ENCODE measurements around the gene SARS2.
A peak's percentile ranks its signal among the peaks of the same experiment; 100 is the strongest.

SARS2 gene

DNA sequence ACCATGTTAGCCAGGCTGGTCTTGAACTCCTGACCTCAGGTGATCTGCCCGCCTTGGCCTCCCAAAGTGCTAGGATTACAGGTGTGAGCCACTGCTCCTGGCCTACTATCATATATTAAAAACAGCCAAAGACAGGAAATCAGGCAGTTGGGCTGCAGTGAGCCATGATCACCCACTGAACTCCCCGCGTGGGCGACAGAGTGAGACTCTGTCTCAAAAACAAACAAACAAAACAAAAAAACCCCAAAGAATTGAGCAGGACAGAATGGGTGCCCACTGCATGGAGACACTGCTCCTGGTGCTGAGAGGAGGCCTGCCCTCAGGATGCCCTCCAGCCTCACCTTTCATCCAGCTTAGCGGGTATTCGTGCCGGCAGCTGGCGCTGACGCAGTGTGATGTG lies 47.3 kb downstream of the SARS2 start:
- no peak overlapping the region for H3K27ac ChIP-seq
- TF ChIP-seq, protein P1, sequence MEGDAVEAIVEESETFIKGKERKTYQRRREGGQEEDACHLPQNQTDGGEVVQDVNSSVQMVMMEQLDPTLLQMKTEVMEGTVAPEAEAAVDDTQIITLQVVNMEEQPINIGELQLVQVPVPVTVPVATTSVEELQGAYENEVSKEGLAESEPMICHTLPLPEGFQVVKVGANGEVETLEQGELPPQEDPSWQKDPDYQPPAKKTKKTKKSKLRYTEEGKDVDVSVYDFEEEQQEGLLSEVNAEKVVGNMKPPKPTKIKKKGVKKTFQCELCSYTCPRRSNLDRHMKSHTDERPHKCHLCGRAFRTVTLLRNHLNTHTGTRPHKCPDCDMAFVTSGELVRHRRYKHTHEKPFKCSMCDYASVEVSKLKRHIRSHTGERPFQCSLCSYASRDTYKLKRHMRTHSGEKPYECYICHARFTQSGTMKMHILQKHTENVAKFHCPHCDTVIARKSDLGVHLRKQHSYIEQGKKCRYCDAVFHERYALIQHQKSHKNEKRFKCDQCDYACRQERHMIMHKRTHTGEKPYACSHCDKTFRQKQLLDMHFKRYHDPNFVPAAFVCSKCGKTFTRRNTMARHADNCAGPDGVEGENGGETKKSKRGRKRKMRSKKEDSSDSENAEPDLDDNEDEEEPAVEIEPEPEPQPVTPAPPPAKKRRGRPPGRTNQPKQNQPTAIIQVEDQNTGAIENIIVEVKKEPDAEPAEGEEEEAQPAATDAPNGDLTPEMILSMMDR (conservative IDR thresholded peaks at IDR 0.05), result no peak

DNA sequence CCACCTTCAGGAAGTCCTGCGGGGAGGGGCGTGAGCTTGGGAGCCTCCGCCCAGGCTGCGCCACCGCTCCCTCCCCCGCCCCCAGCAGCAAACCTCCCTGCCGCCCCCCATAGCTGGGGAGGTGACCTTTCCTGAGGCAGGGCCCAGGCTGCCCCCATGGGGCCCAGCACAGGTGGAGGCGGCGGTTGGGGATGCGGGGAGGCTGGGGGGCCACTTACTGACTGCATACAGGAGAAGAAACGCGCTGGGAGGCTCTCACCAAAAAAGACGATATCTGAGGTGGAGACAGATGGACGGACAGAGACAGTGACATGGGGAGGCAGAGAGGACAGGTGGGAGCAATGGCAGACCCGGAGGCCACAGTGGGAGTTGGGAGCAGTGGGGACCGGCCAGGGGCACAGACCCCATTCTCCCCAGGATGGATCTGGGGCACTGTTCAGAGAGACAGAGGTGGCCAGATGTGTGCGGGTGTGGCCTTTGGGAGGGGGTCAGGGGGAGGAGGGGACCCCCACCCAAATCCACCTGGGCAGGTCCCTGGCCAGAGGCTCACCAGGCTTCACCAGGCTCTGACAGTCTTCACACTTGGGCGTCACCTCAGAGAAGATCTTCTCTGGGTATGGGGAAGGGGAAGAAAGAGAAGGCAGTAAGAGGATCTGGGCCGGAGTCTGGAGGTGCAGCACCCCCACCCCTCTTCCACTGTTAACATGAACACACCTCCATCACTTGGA lies 49.5 kb downstream of the SARS2 start:
- TF ChIP-seq, protein P1 (conservative IDR thresholded peaks at IDR 0.05), result no peak

DNA sequence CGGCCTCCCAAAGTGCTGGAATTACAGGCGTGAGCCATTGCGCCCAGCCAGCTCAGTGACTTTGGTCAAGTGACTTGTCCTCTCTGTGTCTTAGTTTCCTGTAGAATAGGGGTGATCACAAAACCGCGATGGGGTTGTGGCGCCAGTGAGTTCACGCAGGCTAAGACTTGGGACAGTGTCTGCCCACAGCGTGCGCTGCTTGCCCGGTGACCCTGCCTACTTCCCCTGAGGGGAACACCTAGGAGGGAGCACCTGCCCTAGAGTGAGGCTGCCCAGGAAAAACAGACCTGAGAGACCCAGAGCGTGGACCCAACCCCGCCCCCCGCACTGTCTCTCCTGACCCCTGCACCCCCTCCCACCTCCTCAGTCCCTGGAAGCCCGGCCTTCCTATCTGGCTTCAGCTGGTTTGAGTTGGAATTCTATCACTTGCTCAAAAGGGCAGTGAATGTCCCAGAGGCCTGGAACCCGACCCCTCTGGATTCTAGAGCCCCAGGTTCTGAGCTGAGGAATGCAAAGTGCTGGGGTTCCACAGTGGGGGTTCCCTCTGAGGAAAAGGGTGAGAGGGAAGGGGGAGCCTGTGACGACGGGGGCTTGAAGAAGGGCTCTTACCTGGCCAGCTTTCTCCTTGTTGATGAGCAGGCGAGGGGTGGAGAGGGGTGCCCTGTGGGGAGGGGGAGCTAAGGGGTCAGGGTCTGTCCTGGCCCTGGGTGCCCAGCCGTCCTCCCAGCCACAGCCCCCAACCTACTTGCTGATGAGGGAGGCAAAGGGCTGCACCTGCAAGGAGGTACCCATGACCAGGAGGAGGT lies 50.3 kb downstream of the SARS2 start:
- TF ChIP-seq, protein P1 (conservative IDR thresholded peaks at IDR 0.05), result no peak
- H3K27ac ChIP-seq, result no peak overlapping the region

More for the DNA sequence above, 49.5 kb downstream of the SARS2 start:
- no peak overlapping the region for H3K27ac ChIP-seq

DNA sequence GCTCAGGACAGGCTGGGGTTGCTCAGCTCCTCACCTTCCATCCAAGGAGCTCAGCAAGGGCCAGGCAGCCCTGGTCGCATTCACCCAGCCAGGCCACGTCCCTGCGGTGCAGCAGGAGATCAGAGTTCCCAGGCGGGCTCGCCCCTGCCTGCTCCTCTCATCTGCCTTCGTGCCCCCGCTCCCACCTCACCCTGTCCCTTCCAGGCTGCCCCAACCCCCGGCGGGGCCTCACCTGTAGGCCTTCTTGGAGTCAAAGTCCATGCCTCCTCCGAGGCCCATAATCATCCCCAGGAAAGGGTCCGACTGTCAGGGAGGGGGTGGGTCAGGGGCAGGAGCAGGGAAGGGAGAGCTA lies 51.2 kb downstream of the SARS2 start:
- peak overlapping the region; percentile 91; the same call in 1 of the 2 replicates for H3K27ac ChIP-seq
- TF ChIP-seq, protein P1 (conservative IDR thresholded peaks at IDR 0.05), result no peak

DNA sequence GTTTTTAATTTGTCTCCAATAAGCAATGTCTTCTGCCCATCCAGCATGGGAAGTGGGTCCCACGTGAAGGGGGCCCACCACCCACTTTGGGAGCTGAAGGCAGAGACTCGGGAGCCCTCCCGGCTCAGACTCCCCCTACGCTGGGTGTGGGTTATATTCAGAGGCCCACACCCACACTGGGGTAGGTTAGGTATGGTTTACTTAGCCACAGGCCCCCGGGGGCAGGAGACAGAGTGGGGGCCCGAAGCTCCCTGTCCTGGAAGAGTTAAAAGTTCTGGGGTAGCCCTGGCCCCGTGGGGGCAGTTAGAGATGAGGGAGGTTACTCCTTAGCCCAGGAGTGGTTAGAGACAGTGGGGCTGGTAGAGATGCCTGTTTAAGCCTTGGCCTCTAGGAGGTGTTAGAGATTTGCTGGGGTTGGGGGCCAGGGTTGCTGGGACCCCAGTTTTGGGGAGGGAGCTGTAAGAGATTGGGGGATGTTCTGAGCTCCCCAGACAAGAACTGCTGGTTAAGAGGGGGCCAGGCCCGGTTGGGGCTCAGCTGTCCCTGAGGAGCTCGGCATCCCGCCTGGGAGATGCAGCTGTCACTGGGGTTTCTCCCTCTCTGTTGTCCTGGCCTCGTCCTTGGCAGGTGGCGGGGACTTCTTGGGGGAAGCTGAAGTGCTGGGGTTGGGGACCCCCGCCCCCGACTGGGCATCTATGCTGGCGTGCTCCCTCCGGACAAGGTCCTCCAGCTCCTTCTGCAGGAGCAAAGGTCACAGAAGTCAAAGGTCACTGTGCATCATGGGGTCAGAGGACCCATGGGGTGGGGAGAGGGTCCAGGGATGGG lies 51.8 kb downstream of the SARS2 start:
- TF ChIP-seq, protein P1 (conservative IDR thresholded peaks at IDR 0.05), result no peak
- peak overlapping the region; percentile 91 for H3K27ac ChIP-seq

DNA sequence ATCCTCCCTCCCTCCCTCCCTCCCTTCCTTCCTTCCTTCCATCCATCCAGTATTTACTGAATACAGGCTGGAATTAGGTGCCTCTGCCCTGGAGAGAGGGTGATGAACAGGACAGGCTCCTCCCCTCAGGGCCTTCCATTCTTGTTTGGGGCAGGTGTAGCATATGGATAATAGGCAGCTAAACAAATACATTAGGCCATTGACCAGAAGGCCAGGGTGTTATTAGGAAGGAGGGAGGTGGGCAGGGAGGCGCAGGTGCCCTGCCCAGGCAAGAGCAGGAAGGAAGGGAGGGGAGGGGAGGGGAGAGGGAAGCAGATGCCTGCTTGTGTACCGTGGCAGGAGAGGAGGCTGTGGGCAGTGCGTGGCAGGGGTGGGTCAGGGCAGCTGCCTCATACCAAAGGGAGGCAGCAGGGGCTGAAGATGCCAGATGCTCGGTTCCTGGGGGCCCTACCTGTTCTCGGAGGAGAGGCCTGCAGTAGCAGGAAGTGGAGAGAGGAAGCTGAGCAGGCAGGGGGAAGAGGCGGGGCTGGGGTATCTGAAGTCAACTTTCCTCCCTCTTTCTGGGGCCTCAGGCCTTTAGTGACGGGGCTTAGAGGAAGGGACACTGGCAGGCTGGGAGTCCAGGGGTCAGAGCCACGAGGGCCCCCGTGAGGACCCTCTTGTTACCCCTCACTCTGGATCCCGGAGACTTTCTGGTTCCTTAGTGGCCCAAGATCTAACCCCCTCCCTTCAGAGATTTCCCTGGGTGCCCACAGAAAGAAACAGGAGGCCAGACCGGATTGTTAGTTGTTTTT lies 52.6 kb downstream of the SARS2 start, which contains the start of gene RINL:
TSS of gene RINL (minus strand) at position 495 of the 794 bp plus-strand sequence. CDS start 1,533 bp downstream, outside the sequence.
- peak within 1 kb of the TSS; percentile 91 for H3K27ac ChIP-seq
- TF ChIP-seq, protein P1 (conservative IDR thresholded peaks at IDR 0.05), result no peak

Data from VCaP (cell line).